GM10847 (cell line): ENCODE data around the gene PREX1.

ENCODE experiments used
- POLR2A ChIP-seq: IDR thresholded peaks from 2 replicates; pipeline ENCODE4 v1.6.1; 2011; ENCODE audit not compliant: insufficient read length; ENCODE audit errors: extremely low read depth

PREX1 gene

DNA sequence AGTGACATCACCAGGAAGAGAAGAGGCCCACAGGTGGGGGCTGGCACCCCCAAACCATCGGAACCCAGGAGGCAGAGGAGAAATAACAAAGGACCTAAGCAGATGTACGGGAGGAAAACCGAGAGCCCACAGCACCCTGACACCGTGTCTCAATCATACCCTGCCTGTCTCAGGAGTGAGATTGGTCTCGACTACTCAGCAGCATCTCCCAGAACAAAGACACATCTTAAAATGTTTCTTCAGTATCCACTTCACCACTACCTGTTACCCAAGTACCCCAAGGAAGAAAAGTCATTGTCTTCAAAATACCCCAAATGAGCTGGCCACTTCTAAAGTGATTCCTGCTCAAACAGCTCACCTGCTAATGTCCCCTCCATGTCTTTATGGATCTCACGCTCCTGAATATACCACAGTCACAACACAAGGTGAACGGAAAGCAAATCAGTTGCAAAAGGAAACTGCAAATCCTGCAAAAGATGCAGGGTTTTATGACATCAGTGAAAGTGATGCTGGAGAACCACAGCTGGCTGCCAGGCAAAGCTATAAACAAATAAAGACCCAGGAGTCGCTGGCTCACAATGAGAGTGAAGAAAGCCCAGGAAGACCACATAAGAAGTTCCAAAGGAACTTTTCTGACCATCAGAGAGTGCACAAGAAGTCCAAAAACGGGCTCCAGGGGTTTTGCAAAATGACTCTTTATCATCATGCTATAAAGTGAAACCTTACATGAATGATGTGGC, 44.1 kb downstream of the PREX1 start:
- no peak for TF ChIP-seq POLR2A

DNA sequence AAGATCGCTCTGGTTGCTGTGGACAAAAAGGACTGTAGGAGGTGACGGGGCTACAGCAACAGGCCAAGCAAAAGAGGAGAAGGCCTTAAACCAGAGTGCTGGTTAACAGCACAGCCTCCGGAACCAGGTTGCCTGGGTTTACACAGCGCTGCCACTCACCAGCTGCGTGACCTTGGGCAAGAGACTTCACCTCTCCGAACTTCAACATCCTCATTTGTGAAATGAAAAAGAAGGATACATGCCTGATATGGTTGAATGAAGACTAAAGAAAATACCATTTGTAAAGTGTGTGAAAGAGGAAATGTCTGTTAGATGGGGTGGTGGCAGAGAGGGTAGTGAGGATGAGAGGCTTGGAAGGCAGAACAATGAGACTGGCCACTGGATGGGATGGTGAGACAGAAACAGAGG, 44.9 kb downstream of the PREX1 start:
- no peak for TF ChIP-seq POLR2A

DNA sequence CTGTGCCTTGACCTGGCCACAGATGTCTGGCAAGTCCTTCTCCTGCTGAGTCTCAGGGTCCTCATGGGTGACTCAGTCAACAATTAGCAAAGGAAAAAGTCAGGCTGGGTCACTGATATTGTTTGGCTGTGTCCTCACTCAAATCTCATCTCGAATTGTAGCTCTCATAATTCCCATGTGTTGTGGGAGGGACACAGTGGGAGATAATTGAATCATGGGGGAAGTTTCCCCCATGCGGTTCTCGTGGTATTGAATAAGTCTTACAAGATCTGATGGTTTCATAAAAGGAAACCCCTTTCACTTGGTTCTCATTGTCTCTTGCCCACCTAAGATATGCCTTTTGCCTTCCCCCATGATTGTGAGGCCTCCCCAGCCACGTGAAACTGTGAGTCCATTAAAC, 45.7 kb downstream of the PREX1 start:
- TF ChIP-seq POLR2A, result no peak

DNA sequence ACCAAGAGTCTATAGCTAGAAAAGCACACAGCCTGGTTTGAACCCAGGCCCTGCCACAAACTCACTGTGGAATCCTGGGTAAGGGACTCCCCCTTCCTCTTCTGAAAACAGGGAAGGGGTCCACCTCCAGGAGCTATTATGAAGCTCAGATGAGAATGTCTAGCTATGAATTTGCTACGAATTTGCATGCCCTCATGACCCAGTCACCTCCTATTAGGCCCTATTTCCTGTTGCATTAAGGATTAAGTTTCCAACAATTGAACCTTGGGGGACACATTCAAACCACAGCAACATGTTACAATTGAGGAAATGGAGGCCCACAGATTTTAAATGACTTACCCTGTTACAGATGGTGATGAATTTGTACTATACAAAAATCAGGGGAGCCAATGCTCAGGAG, 46.2 kb downstream of the PREX1 start:
- no peak for TF ChIP-seq POLR2A

DNA sequence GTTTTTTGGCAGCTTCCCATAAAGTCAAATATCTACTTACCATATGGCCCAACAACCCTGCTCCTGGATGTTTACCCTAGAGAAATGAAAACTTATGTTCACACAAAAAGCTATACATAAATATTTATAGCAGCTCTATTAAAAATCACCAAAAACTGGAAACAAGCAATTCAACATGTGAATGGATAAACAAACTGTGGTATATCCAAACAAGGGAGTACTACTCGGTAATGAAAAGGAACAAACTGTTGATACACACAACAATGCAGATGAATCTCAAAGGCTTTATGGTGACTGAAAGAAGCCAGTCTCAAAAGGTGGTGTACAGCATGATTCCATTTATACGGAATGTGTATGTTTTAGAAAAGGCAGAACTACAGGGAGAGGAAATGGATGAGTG, 48.4 kb downstream of the PREX1 start:
- no peak for TF ChIP-seq POLR2A

DNA sequence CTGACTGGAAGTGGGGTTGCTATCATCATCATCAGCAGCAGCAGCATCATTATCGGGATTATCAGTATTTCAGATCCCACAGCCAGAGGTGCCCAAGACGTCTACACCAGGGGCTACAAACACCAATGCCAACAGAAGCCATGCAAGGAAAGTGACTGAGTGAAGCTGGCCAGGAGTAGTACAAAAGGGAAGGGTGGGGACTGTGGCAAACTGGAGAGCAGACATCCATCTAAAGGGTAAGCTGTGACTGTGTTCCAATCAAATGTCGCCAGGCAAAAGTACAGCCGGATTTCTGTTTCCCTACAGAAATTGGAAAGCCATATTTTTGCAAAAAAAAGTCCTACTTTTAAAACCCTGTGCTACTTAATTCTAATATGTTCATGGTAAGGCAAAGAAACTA, 50.0 kb downstream of the PREX1 start:
- no peak for TF ChIP-seq POLR2A

DNA sequence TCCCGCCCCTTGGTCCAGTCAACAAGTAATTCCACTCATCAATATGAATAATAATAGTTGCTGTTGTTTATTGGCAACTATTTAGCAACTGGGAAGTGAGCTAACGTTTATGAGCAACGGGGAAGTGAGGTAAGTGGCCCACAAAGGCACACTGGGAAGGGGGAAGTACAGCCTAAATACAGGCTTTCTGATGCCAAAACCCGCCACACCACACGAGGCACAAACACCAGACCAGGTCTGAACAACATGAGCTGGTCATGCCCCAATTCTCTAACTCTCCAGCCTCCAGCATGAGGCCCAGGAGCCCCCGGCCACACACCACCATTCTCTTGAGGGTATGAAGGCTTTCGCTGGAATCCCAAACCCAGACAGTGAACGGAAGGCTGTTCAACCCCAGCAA, 50.8 kb downstream of the PREX1 start:
- TF ChIP-seq POLR2A, result no peak

DNA sequence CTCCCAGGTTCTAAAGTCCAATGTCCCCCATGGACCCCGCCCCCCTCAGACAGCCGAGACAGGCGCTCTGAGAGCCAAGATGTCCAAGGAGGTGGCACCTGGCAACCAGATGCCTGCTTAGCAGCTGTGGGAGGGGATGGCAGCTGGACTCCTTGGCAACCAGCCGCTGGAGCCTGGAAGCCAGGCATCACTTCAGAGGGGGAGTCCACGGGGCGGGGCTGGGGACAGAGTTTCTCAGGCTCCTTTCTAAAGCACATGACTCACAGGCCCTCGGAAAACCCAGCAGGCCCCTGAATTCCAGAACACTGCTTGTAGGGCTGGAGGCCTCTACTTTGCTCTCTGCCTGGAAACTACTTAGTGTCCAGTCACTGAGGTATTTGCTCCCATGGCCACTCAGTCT, 51.5 kb downstream of the PREX1 start:
- TF ChIP-seq POLR2A, result no peak

DNA sequence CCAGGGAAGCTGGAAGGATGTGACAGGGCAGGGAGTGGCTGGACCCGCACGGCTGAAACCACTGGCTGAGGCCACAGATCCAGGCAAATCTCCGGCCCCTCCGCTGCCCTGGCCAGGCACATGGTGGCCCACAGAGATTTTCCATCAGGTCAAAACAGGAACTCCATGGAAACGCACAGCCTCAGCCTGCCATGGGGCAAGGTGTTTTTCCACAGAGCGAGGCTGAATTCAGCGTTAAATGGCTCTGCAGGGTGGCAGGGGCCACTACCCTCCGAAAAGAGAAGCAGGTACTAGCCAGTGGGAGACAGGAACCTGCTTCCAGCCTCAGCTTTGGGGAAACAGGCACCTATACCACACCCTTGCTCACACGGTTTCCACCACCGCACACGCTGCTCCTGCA, 53.1 kb downstream of the PREX1 start:
- no peak for TF ChIP-seq POLR2A

DNA sequence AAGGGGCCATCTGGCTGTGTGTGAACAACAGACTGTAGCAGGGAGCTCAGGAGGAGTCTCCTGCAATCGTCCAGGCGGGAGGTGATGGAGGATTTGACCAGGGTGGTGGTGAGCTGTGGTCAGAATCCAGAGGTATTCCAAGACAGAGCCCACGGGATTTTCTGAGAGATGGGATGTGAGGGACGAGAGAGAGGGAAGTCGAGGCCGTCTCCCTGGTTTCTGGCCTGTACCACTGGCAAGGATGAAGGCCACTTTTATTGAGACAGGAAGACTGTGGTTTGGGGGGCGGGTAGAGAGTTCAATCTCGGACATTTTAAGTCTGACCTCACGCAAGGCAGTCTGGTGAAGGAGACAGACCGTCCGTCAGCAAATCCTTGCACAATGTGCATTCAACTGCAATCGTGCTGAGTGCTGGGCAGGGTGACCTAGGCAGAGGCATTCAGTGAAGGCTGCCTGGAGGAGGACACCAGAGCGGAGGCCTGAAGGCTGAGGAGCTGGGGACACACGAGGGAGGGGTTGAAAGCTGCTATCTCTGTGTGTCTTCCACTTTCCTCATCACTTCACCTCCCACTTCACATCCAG, 53.9 kb downstream of the PREX1 start:
- no peak for TF ChIP-seq POLR2A

DNA sequence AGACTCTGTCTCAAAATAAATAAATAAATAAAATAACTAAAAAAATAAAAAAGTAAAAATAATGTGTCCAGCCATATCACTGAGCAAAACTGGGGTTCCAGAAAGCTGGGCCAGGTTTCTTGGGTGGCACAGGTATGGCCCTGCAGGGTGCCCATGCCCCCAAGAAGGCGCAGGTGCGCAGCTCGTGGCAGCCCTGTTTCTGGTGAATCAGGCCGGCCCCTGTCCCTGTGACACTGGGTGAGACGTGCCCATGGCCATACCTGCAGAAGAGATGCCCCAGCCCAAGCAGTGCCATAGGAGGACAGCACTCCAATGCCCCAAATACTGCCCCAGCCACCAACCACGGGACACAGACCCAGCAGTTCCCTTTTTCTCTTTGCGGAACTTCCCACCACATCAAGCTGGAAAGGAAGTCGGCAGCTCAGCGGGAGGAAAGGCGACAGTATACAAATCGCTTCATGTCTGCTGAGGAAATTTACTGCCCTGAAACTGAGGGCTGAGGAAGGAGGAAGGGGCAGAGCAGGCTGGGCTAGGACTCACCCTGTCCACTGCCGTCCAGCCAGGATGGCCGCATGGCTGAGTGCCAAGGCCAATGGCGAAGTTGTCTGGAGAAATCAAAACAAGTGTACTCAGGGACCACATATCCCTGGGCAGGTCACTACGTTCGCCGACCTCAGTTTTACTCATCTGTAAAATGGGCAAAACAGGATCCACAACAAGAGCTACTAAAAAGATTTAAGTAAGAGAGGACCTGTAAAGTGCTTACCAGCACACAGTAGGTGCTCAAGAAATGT, 55.4 kb downstream of the PREX1 start:
- TF ChIP-seq POLR2A, result no peak

DNA sequence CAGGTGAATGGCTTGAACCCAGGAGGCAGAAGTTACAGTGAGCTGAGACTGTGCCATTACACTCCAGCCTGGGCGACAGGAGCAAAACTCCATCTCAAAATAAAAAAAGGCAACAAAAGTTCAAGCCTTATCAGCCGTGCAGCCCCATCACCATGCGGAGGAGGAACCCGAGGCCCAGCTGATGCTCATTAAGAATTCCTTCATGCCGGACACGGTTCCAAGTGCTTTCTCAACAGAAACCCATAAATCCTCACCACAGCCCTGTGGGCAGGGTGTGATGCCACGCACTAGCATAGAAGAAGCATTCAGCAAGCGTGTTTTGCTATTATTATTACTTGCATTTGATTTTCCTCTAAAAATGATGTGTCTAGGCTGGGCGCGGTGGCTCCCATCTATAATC, 56.3 kb downstream of the PREX1 start:
- no peak for TF ChIP-seq POLR2A

DNA sequence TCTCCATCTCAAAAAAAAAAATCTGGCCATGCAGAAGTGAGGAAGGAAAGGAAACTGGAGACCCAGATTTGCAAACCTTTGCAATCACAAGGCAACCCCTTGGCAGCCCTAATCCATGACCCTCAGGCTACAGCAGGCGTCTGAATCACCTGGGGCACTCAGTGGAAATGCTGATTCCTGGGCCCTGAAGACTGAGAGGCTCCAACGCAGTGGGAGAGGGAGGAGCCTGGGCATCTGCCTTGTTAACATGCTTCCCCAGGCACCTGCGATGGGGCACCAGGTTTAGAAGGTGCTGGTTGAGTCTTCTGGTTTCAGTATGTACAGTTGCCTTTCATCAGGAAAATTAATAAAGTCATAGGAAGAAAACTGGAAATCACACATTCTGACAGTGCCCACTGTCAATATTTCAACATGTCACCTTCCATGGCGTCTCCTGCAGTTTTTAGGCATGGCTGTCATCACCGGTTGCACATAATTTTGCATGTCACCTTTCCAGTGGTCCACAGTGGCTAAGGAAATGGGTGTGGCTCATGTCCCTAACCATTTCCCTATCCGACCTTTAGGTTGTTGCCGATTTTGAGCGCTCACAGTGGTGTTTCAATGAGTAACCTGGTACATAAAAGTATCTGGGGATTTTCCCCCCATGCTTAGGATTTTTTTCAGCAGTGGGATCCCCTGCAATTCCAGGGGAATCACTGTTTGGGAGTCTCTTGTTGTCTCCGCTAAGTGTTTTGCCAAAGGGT, 56.9 kb downstream of the PREX1 start:
- no peak for TF ChIP-seq POLR2A

DNA sequence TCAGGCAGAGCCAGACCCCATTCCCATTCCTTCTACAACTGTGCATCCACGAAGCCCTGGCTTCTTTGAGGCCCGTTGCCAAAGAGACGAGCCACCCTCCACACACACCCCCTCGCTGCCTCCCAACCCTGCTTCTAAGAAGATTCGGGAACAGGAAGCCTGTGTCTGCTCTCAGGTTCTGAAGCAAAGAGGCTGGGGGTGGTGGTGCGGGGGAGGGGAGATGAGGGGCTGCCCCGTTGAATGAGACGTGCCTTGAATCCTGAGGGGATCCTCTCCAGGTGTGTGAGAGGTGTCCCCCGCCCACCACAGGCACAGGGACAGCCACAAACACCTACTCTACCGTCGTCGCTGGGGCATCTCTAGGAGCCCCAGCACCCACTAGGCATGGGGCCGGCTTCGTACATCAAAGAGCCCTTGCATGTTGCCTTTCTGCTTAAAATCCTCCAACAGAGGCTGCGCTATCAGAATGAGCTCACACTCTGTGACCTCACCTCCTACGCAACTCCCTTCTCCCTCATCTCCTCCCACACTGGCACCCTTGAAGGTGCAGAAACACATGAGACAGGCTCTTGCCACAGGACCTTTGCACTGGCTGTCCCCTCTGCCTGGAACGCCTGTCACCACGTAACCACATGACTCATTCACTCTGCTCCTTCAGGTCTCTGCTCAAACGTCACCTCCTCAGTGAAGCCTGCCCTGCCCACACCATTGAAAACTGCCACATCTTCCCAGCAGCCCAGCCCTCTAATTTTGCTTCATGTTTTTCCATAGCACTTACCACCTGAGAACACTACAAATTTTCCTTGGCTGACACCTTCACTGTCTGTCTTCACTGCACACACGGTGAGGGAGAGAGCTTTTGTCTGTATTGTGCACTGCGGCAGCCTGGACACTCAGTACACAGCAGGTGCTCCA, 58.5 kb downstream of the PREX1 start:
- TF ChIP-seq POLR2A, result no peak

DNA sequence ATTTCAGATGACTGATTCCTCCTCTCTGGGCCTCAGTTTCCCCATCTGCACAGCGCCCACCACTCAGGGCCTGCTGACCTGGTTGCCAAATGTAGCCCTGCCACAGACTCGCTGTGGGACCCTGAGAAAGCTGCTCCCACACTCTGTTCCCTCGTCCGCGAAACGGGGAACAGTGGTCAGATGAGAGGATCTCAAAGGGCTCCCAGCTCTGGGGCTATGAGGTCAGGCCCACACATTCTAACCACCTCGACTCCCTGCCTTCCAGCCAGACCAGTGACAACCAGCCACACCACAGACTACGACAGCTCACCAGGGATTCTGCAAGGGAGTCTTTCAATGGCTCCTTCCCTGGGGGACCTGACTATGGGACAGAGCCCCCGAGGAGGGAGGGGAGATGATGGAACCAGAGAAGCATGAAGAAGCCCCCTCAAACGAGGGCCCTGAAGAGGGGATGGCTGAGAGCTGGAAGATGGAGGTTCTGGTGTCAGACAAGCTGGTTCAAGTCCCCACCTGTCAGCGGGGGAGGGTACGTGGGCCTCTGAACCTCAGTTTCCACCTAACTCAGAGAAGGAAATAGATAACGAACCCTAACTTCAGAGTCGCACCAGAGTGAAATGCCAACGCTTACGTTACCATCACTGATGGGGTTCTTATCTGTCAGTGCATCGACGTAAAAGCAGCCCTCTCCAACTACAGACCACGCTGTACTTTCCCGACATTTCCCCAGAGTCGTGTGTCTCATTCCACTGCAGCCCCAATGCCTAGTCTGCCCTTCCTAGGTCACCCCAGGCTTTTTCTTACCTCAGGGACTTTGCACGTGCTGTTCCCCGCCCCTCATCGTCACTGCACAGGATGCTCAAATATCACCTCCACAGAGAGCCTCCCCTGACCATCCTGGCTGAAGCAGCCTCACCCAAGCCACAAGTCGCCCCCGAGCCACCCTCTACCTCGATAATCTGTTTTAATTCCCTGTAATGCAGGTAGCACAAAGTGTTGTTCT, 60.5 kb downstream of the PREX1 start:
- TF ChIP-seq POLR2A, result no peak
